GM21381 (cell line): Measurements from ENCODE around the gene ASB8.

Experiments used
- ATAC-seq: cut with Tn5 transposase; IDR thresholded peaks from one replicate; pipeline ENCODE4 v1.9.1; 2021; ENCODE audit warnings: mild to moderate bottlenecking, moderate library complexity; ENCODE audit not compliant: unreplicated experiment

The ASB8 gene

DNA sequence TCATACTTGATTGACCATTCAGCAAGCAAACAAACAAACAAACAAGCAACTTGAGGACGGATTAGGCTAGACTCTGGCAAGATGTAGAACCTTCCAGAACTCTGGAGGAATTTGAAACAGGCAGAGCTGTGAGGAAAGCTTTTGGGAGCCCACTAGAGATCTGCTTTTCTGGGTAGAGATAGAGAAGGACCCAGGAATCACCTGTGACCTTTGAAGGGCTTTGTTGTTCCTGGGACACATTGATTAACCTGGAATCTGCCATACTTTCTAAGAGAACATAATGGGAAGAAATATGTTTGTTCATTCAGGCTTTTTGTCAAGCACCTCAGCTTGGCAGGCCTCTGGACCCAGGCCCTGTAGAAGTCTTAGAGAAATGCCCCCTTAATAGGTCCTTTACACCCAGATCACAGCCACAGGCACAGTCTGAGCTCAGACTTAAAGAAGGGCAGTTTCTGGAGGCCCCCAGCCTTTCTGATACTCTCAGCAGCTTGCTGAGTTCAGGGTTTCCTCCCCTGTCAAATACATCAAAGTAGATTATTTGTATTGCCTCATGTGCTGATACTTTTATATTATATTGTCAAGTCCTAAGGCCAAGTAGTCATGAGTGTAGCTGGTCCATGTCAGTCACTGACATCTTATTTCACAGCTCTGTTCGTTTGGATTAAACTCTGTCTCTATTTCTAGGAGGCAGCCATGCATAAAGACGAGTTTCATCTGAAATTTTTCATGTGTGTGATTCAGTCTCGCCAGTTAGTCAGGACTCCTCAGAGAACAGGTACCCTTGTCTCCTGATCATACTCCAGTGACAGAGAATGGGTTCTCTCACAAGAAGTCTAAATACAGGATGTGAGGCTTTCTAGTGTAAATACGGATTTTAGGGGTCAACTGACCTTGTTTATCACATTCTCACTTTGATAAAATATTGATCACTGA, 50.4 kb downstream of the ASB8 start:
- ATAC-seq, result no peak

DNA sequence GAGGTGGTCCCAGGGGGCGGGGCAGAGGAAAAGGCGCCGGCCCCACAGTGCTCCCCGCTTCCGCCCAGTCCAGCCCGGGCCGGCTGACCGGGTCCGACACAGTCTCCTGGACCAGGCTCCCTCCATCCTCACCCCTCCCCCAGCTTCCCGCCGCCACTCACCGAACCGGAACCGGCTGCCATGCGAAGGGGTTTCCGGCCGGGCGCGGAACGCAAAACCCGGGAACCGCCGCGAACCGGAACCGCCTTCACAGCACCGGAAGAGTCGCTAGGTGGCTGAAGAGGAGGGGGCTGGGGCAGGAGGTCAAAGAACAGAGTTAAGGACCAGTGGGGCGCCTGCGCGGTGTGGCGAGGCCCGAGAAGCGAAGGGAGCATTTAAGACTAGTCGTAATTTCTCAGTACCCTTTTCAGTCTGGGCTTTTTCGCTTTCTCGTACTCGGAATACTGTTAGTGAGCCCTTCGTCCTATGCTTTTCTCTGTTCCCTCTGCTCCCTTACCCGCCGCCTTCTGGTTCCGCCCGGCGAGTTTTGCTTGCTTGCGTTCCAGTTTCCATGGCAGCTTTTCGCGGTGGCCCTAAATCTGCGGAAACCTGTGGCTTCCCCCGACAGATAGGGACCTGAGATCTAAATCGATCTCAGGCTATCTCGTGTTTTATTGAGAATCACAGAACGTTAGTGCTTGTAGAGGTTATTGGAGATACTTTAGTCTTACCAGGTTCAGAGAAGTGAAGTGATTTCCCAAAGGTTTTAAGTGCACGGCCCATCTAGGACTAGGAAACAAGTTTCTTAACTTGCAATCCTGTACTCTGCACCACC, 51.2 kb downstream of the ASB8 start, which contains the start of gene SENP1:
TSS of gene SENP1 (minus strand) at position 213 of the 814 bp plus-strand sequence. CDS start 4,607 bp downstream, outside the sequence.
- ATAC-seq, result peak; percentile 66

DNA sequence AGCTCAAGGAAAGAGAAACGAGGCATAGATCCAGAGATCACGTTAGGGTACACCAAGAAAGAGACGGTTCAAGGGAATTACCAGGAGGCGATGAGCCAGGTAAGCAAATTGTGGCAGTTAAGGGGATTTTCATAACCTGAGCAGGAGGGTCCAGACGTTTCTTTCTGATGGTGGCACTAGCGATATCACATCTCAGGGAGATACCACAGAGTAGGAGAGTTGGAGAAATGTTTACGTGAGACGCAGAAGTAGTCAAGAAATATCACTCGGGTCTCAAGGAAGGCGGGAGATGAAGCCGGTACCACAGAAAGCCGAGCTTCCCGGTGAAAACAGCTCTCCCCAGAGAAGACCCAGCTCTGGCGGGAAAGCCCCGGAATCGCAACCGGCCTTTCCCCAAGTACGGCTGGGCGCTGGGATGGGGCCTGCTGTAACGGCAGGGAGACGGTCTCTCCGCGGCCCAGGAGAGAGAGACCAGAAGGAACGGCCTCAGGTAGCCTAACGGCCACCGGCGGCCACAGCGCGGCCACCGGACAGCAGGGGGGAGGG, 51.9 kb downstream of the ASB8 start:
- ATAC-seq, result peak; percentile 32

DNA sequence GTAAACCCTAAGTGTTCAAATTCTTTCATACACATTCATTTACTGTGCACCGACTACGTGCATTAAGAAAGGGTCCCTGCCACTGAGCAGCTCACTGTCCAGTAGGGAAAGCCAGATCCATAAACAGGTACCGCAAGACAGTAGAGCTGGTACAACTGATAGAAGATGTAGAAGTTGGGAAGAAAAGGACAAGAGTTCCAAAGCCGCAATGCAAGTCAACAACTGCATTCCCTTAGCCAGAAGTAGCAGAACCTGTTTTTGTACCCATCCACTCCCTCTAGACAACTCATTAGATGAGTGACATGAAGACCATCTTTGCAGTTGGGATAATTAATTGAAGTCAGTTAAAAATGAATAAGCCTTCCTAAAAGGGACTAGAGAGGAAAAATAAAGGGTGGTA, 52.8 kb downstream of the ASB8 start:
- ATAC-seq, result no peak
